PC-9 (cell line): ENCODE data around the gene ARFGAP1.

Source experiments
- EZH2 ChIP-seq: fragments of 200-600 bp; sonication (generic); IDR thresholded peaks from 2 replicates; pipeline ENCODE4 v1.8.0; 2017; ENCODE audit warnings: antibody characterized with exemption, low read depth
- TF ChIP-seq, protein P1 (sequence below): fragments of 200-600 bp; sonication (generic); conservative IDR thresholded peaks from 2 replicates; pipeline ENCODE4 v1.6.1; 2017; ENCODE audit warnings: mixed run types, antibody characterized with exemption, mild to moderate bottlenecking, moderate library complexity

DNA sequence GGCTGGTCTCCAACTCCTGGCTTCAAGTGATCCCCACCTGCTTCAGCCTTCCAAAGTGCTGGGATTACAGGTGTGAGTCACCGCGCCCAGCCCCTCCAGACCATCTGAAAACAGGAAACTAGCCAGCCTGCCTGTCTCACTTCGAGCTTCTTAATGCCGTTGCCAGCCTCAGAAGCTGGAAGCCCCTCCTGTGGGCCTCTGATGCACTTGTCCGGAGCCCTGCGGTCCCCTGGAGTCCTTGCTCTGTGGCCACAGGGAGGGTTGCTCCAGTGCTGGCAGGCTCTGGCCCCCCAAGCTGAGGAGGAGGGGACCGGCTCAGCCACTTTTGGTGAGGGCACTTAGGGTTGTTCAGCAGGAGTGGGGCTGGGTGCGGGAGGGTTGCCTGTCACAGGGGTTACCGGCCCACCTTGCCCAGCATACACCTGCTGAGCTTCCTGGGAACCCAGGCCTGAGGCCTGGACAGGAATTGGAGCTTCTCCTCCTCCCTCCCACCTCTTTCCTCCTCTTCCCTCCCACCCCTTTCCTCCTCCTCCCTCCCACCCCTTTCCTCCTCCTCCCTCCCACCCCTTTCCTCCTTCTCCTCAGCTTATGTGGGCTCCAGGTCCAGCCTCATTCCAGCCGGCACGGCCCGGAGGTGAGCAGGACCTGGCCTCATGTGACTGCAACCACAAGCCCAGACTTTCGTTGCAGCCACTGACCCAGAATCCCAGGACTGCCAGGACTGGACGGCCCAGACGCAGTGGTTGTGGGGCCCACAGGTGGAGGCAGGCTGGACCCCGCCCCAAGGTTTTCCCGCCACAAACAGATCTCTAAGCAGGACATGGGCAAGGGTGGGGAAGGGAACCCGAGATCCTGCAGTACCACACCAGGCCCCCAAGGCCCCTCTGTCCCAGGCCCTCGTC lies 46.3 kb upstream of the ARFGAP1 start:
- TF ChIP-seq, protein P1, sequence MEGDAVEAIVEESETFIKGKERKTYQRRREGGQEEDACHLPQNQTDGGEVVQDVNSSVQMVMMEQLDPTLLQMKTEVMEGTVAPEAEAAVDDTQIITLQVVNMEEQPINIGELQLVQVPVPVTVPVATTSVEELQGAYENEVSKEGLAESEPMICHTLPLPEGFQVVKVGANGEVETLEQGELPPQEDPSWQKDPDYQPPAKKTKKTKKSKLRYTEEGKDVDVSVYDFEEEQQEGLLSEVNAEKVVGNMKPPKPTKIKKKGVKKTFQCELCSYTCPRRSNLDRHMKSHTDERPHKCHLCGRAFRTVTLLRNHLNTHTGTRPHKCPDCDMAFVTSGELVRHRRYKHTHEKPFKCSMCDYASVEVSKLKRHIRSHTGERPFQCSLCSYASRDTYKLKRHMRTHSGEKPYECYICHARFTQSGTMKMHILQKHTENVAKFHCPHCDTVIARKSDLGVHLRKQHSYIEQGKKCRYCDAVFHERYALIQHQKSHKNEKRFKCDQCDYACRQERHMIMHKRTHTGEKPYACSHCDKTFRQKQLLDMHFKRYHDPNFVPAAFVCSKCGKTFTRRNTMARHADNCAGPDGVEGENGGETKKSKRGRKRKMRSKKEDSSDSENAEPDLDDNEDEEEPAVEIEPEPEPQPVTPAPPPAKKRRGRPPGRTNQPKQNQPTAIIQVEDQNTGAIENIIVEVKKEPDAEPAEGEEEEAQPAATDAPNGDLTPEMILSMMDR: no peak
- no peak for TF ChIP-seq EZH2
